GM12878 (cell line): ENCODE results near the gene RSPH9. TPM values are rescaled to one million over a fixed set of nuclear protein-coding genes. Genes with fewer than 3 reads are reported as not detected.

ENCODE experiments used
- ATAC-seq: fragments of 200-7000 bp; cut with Tn5 transposase; 3 replicates; pipeline ENCODE4 v1.9.1; 2020; ENCODE audit warnings: mild to moderate bottlenecking, moderate library complexity
- Bru-seq: library from RNA; stranded (reverse); fragments of 400-500 nt; gene quantifications from one replicate; lab custom pipeline; 2021; lab: Mats Ljungman, UMichigan
- BruChase-seq, 2 experiments: library from RNA; stranded (reverse); fragments of 400-500 nt; gene quantifications; one replicate each; lab custom pipeline; 2021; lab: Mats Ljungman, UMichigan
- BruUV-seq: library from RNA; stranded (reverse); fragments of 400-500 nt; replicated peaks from 2 replicates; lab custom pipeline; 2021; lab: Mats Ljungman, UMichigan
- CTCF ChIA-PET: fragments of 300-600 bp; sonication (Branson Sonifier 250); formaldehyde crosslinking; extraction: SDS; loops from one replicate; lab custom pipeline; 2021; ENCODE audit warnings: inconsistent platforms; lab: Yijun Ruan, JAX
- POLR2A ChIA-PET: fragments of 350-600 bp; formaldehyde crosslinking; extraction: SDS; loops from one replicate; lab custom pipeline; 2021; ENCODE audit warnings: inconsistent platforms; lab: Charles Lee
- RAD21 ChIA-PET: fragments of 300-600 bp; sonication (Branson Sonifier 250); formaldehyde crosslinking; loops from one replicate; lab custom pipeline; 2023; ENCODE audit warnings: antibody characterized with exemption; ENCODE audit not compliant: unreplicated experiment; lab: Charles Lee
- SMC1A ChIA-PET: fragments of 300-600 bp; sonication (Branson Sonifier 250); formaldehyde crosslinking; loops from one replicate; lab custom pipeline; 2023; ENCODE audit not compliant: unreplicated experiment, uncharacterized antibody; lab: Charles Lee
- DNase-seq: peaks from one replicate; pipeline ENCODE4 v3.0.0-alpha.2; 2011; ENCODE audit warnings: low read depth, low spot score
- FAIRE-seq: peaks from 3 replicates; lab custom pipeline; 2011; peaks lifted over from hg19 to GRCh38; lab: Jason Lieb, UNC
- H2AFZ ChIP-seq: 2 replicates; pipeline ENCODE4 v1.6.0; 2011; ENCODE audit warnings: low read depth, low read length, control low read depth; ENCODE audit not compliant: control insufficient read depth
- H3K27ac ChIP-seq: 2 replicates; pipeline ENCODE4 v1.5.1; 2011; ENCODE audit warnings: control low read depth; ENCODE audit not compliant: control insufficient read depth, insufficient read depth
- H3K27me3 ChIP-seq, 2 experiments: replicated peaks in 1 of 2; 2 replicates each; pipeline versions ENCODE4 v1.6.0 to v1.6.1; 2011; ENCODE audit warnings: low read length in 1 of 2; ENCODE audit not compliant: control insufficient read depth in 2 of 2, insufficient read depth in 2 of 2
- H3K36me3 ChIP-seq, 2 experiments: 2 replicates each; pipeline ENCODE4 v1.5.1; 2011; ENCODE audit warnings: low read length in 1 of 2; ENCODE audit not compliant: control insufficient read depth in 2 of 2, insufficient read depth in 2 of 2
- H3K4me1 ChIP-seq: 2 replicates; pipeline ENCODE4 v1.6.1; 2011; ENCODE audit warnings: mild to moderate bottlenecking, low read length, moderate library complexity, mixed read lengths; ENCODE audit not compliant: control insufficient read depth, insufficient read depth
- H3K4me2 ChIP-seq: 2 replicates; pipeline ENCODE4 v1.6.0; 2011; ENCODE audit warnings: control low read depth; ENCODE audit not compliant: control insufficient read depth, insufficient read depth
- H3K4me3 ChIP-seq: fragments of 200-600 bp; sonication (generic); 2 replicates; pipeline ENCODE4 v1.5.1; 2016
- H3K79me2 ChIP-seq: 2 replicates; pipeline ENCODE4 v1.6.0; 2011; ENCODE audit warnings: low read length; ENCODE audit not compliant: control insufficient read depth, insufficient read depth
- H3K9ac ChIP-seq: 2 replicates; pipeline ENCODE4 v1.8.0; 2011; ENCODE audit warnings: low read length, control low read depth, mixed read lengths; ENCODE audit not compliant: control insufficient read depth, insufficient read depth
- H3K9me3 ChIP-seq: replicated peaks from 3 replicates; pipeline ENCODE4 v1.5.1; 2011; ENCODE audit warnings: mild to moderate bottlenecking, low read length; ENCODE audit not compliant: control insufficient read depth, insufficient read depth
- H4K20me1 ChIP-seq: 2 replicates; pipeline ENCODE4 v1.6.0; 2011; ENCODE audit not compliant: control insufficient read depth, insufficient read depth
- GATAD2B ChIP-seq: fragments of 450-650 bp; conservative IDR thresholded peaks from 2 replicates; pipeline ENCODE4 v1.6.1; 2017; ENCODE audit warnings: low read depth, mild to moderate bottlenecking, moderate library complexity
- WGBS: methylation state at CpG from one replicate; pipeline ENCODE4 v1.1.6; 2016; ENCODE audit warnings: low lambda C conversion rate; ENCODE audit not compliant: insufficient replicate concordance, insufficient coverage; ENCODE audit errors: missing lambda C conversion rate; 5-methylcytosine and 5-hydroxymethylcytosine counted together
- in situ Hi-C: fragments of 300-500 bp; cut with MboI; formaldehyde crosslinking; loops from 9 replicates; pipeline ENCODE4 v1.14.3; 2018; ENCODE audit warnings: mixed read lengths
- intact Hi-C: fragments of 100-400 bp; cut with micrococcal nuclease; formaldehyde crosslinking; loops from one replicate; pipeline ENCODE4 v1.14.2; 2022; ENCODE audit not compliant: unreplicated experiment
- long read RNA-seq, 2 experiments: library from polyadenylated mRNA; unstranded; transcript quantifications; one replicate each; pipeline ENCODE4 v2.0.0, GENCODE V29; 2019 to 2020
- polyA minus RNA-seq, 3 experiments: library from RNA; depleted of rRNA, polyadenylated mRNA; stranded (reverse); fragments of >200 nt; gene quantifications; 2 replicates each; pipeline ENCODE4 v1.2.3, GENCODE V29; 2011
- polyA plus RNA-seq, 11 experiments: library from polyadenylated mRNA; depleted of rRNA in 4 of 11; unstranded in 6 of 11; stranded (reverse) in 5 of 11; fragments of >200 nt; fragmentation: Nextera tagmentation in 4 of 11; fragmentation: Illumina TruSeq in 1 of 11; extraction: Ambion mirVana in 4 of 11; extraction: Trizol in 1 of 11; gene quantifications; 1 replicate in 1 of 11; 2 replicates in 10 of 11; pipeline versions ENCODE4 v1.2.1 to v1.2.3, GENCODE V29; 2011 to 2016; ENCODE audit warnings: inconsistent platforms in 2 of 11, missing spikeins in 2 of 11, low read depth in 1 of 11
- total RNA-seq, 4 experiments: library from RNA; depleted of rRNA in 3 of 4; stranded (reverse); fragments of >200 nt in 3 of 4; fragmentation: Illumina TruSeq in 1 of 4; extraction: Trizol in 1 of 4; gene quantifications; 2 replicates each; pipeline versions ENCODE4 v1.2.1 to v1.2.3, GENCODE V29; 2013 to 2021

RSPH9 gene
- not detected in 2 replicates for total RNA-seq (2013; cell fraction: nucleolus; rRNA removed)
- not detected in 2 replicates for total RNA-seq (2014; rRNA removed)
- not detected in 2 replicates for total RNA-seq (2014; rRNA removed; fragmentation: Illumina TruSeq; extraction: Trizol)
- total RNA-seq (2021): not detected in 2 replicates
- polyA plus RNA-seq (2011; ENCODE audit: low read depth): 0.20 TPM
- polyA plus RNA-seq (2011; rRNA removed): not detected in 2 replicates
- not detected in 2 replicates for polyA plus RNA-seq (2011; cell fraction: cytosol; rRNA removed)
- not detected in 2 replicates for polyA plus RNA-seq (2011; cell fraction: nucleus; rRNA removed)
- polyA plus RNA-seq (2012): 0.36 and 0.42 TPM in 2 replicates
- polyA plus RNA-seq (2014; fragmentation: Illumina TruSeq; extraction: Trizol): not detected in 2 replicates
- polyA plus RNA-seq (2014; fragmentation: Nextera tagmentation; extraction: Ambion mirVana): under 1 TPM; 0.26 to 0.31 TPM
- 0.06 TPM in 1 of 2 replicates, not detected in the other for polyA plus RNA-seq (2014; rRNA removed)
- under 1 TPM; 0.40 to 0.63 TPM for polyA plus RNA-seq (2016; fragmentation: Nextera tagmentation; extraction: Ambion mirVana)
- polyA minus RNA-seq (2011; rRNA and poly(A)+ RNA removed): not detected in 2 replicates
- not detected in 2 replicates for polyA minus RNA-seq (2011; cell fraction: cytosol; rRNA and poly(A)+ RNA removed)
- not detected in 2 replicates for polyA minus RNA-seq (2011; cell fraction: nucleus; rRNA and poly(A)+ RNA removed)
- Bru-seq, nascent RNA: percentile 21 among the genes with signal in this experiment
- percentile 28 among the genes with signal in this experiment for BruChase-seq, experiment 1, labeled RNA remaining after a 6-hour chase
- BruChase-seq, experiment 2, labeled RNA remaining after a 2-hour chase: percentile 26 among the genes with signal in this experiment
- long read RNA-seq, experiment 1: 0 reads
- long read RNA-seq, experiment 2, partial matches to known transcripts: 0 of 1 reads
- long read RNA-seq, experiment 2, other reads (novel, unspliced or antisense): 0 of 1 reads

GRCh38 chr6:43644940-43645612 lies at the start of gene RSPH9:
TSS of gene RSPH9 (plus strand) at chr6:43645036. CDS start at chr6:43645099, 63 bp downstream.
- Histone ChIP-seq H4K20me1 (no peaks in the 10 kb centered on the region), H3K79me2 (no peaks in the 10 kb centered on the region; the same call in 1 of the 2 replicates), H3K4me1 (no peaks in the 10 kb centered on the region), H3K27ac (no peak within 1 kb of the TSS), H3K9ac (no peak within 1 kb of the TSS), H3K27me3 (no peaks in the 10 kb centered on the region), H2AFZ (peak within 1 kb of the TSS; percentile 83), H3K4me3 (peak within 1 kb of the TSS; percentile 64; the same call in 1 of the 2 replicates), H3K4me2 (peak within 1 kb of the TSS; percentile 82)
- BruUV-seq: no TSS peak
- intact Hi-C loops: no loop called here
- CTCF ChIA-PET: interaction anchor here (0.5 to 2.2 kb wide), 8 partner anchors 15 to 430 kb away, joined by 3 to 7 read pairs (median 4); partner anchors contain the start of gene GTPBP2
- WGBS: 17% methylated on average over 46 of the region's 52 CpGs
- SMC1A ChIA-PET: interaction anchor here (0.6 to 1.9 kb wide), 4 partner anchors 9 to 875 kb away, joined by 3 to 5 read pairs (median 3); partner anchors contain the start of gene GTPBP2
- no peak for TF ChIP-seq GATAD2B
- TF ChIP-seq, all 136 proteins: peak for 0
- ChIA-PET POLR2A (interaction anchor here (0.6 to 2.2 kb wide), 3 partner anchors 8 to 15 kb away, joined by 5 to 9 read pairs (median 8); partner anchors contain the start of genes GTPBP2 and MAD2L1BP), RAD21 (interaction anchor here (1.2 kb wide), 2 partner anchors 18 to 23 kb away, joined by 3 read pairs; no protein-coding TSS in a partner anchor)
- Histone ChIP-seq H3K9me3 (no peaks in the 10 kb centered on the region), H3K36me3 (peaks cover 3 to 6% of the 10 kb centered on the region in 2 experiments)
- in situ Hi-C loops: no loop called here
- ATAC-seq (peak; percentile 94), DNase-seq (no peak), FAIRE-seq (peak; percentile 65)
